HT1080 (cell line): ENCODE measurements around the gene MTHFD1L. TPM values are rescaled to one million over a fixed set of nuclear protein-coding genes. Genes with fewer than 3 reads are reported as not detected.
"Not testable (repeated sequence)": the region's sequence is repeated elsewhere in the genome, so short reads cannot be mapped to it uniquely, and the experiment has no call there.

Source experiments
- DNase-seq: peaks from one replicate; pipeline ENCODE4 v3.0.0-alpha.2; 2015; ENCODE audit warnings: low read depth
- total RNA-seq: library from RNA; depleted of rRNA; stranded (reverse); fragments of >200 nt; shearing (Covaris generic); gene quantifications from 2 replicates; pipeline ENCODE4 v1.2.3, GENCODE V29; 2014

MTHFD1L gene
- total RNA-seq, 1 experiment from 2014 or later, result 65.7 TPM

DNA sequence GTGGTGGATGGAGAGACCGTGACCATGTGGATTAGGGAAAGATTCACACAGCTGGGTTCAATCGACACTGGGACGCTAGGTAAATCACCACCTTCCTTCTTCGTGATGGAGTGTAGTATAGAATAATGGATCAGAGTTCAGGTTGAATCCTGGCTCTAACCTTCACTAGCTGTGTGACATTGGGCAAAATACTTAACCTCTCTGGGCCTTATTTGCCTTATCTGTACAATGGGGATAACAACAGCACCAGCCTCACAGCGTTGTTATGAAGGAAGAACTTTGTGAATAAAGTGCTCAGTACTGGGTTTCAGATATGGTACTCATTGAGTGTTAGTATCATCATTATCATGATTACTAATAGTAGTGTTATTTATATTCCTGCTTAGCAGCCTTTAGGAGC, 248.1 kb downstream of the MTHFD1L start:
- no peak for DNase-seq

DNA sequence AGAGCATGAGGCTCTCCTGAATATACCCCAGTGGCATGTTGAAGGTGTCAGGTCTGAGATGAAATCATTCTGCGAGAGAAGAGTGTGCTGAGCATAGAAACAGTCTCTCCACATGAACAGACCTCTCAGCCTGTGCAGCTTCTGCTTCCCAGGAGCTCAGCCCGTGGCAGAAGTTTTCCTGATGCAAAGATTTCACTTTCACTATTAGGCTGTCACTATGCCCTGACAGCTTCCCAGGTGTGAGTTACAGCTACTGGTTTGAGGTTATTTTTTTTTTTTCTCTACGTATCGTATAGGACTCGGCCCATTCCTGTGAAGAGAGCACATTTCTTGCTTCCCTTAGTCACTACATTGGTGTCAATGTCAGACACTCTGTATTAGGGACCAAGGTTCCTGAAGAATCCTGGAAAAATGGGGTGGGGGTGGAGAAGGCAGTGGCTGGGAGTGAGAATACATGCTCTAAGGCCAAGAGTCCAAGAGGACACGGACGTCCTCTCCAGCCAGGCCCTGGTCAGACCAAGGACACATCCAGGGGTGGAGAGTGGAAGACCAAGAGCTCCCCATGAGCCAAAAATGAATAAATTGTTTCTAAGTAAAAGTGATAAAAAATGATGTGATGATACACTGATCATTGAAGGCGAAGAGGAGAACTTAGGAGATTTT, 253.1 kb downstream of the MTHFD1L start:
- no peak for DNase-seq

- no peak for DNase-seq
These were observed 254.5 kb downstream of the MTHFD1L start for GRCh38 chr6:151119823-151120524.

GRCh38 chr6:151121900-151122299, 256.4 kb downstream of the MTHFD1L start:
- no peak for DNase-seq

GRCh38 chr6:151123641-151124040, 258.1 kb downstream of the MTHFD1L start:
- DNase-seq, result not testable (repeated sequence)

- not testable (repeated sequence) for DNase-seq
These were observed 259.7 kb downstream of the MTHFD1L start for GRCh38 chr6:151125242-151125641.

DNA sequence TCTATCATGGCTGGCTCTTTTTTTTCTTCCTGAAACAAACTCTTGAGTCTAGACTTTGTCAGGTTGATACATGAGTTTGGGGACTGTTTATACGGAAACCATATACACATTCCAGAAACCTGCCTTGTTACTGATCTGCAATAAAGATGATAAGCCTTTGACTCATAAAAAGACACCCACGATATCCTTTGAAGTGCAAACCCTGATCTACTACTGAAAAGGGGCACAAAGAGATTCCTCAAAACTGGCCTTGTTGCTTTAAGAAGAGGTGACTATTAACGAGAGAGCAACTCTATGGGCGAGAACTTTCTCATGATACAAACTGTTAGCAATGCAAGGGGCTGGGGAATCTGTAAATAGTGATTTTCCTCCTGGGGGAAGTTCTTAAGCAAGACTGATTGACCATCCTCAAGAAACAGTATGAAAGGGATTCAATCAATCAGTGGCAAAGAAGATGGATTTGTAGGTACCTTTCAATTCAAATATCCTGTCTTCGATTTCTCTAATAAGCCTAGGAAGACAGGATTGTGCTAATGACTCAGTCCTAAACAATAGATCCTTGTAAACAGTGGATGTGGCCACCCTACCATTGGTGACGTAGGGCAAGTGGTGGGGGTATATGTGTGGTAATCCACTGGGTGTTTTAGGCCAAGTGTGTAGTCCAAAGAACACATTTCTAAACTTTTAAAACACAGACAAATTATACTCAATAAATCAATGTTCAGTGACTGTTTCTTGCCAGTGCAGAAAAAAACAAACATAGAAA, 260.3 kb downstream of the MTHFD1L start:
- peak; percentile 26 for DNase-seq

DNA sequence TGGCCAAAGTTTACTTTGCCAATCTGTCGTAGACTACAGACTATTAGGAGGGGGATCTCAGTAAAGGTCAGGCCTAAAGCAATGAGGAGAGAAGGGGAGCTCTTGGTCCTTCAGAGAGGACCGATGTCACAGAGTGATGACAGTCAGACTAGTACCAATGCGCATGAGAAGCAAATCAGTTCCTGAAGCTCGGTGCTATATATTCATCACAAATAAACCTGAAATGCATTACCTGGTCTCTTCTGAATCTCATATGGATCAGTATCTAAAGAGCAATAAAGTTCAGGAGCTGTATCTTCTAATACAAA, 260.9 kb downstream of the MTHFD1L start:
- DNase-seq, result not testable (repeated sequence)

GRCh38 chr6:151127133-151127798, 261.8 kb downstream of the MTHFD1L start:
- DNase-seq, result peak; percentile 79

GRCh38 chr6:151128763-151129370, 263.4 kb downstream of the MTHFD1L start:
- no peak for DNase-seq

GRCh38 chr6:151130329-151130728, 264.8 kb downstream of the MTHFD1L start:
- DNase-seq, result no peak

DNA sequence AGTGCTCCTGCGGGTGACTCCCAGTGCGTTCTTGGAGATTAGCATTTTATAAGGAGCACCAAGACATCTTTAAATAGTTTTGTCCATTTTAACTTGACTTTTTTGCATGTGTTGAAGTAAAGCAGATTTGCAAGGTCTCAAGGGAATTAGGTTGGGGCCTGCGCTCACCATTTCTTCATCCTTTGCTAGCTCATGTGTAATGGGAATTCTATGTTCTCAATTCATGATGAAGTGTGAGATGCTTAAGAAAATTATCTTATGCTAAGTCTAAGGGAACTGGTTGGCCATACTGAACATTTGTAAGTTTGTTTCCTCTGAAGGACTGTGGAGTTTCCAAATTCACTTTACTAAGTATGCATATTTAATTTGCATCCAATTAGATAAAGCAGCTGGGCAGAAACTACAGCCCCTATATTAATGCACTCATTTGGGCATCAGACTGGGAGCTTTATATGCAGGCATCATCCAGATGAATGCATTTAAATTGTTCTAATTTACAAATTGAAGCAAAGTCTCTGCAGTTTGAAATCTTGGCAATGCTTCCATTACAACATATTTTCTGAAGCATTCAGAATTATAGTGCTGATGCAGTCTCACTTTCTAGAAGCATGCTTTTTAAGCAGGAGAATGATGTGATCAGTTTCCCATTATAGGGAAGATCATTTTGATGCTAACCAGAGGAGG, 266.0 kb downstream of the MTHFD1L start:
- no peak for DNase-seq

DNA sequence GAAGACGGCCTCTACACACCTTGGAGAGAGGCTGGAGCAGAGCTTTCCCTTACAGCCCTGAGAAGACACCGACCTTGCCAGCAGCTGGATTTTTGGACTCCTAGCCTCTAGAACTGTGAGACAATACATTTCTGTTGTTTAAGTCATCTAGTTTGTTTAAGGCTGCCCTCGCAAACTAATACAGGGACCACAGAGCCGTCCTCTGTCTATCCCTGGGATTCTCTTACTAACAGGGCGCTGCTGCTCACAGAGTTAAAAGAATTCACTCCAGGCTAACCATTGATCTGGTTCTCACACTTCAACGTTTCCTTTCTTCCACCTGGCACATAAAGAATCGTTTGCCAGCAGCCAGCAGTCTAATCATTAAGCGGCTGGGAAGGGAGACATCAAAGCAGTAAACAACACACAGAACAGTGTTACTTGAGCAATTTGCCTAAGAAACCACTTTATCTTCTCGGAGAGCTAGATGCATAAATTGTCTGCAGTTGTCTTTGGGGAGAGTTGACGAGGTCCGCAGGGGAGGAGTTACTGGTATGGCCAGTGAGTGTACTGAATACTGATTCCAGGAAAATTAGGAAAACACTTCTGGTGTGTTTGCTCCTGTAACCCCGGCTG, 270.7 kb downstream of the MTHFD1L start:
- no peak for DNase-seq

GRCh38 chr6:151137542-151137941, 272.0 kb downstream of the MTHFD1L start:
- no peak for DNase-seq

GRCh38 chr6:151139524-151139923, 274.0 kb downstream of the MTHFD1L start:
- no peak for DNase-seq

DNA sequence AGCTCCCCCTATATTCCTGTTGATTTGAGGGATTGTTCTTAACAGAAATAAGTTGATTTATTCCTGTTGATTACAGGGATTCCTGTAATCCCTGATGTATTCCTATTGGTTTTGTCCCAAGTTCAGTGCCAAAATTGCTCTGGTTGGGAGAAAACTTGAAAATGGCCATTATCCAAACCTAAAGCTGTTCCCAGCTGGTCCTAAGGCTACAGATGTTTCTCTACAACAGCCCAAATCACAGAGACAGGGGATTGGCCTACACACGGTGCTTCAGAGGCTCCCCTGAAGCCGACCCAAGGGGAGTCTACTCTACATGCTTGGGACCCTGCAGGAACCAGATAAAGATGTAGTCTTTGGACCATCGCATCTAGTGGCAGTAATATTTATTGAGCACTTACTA, 275.3 kb downstream of the MTHFD1L start:
- DNase-seq, result no peak

DNA sequence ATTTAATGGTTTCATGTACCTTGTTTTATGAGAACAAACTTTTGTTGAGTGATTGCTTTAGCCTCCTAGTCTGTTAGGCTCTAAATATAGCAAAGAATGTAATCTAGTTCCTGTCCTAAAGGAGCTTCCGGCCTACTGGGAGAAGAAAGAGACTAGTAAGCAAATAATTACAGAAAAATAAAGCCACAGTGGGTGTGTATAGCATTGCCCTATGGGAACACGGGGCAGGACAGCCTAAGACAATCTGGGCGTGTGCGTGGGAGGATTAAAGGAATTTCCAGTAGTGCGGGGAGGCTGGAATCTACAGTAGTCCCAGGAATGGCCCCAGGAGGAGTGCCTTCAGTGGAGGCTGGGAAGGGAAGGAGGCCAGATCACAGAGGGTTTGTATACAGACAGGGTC, 276.2 kb downstream of the MTHFD1L start:
- peak; percentile 18 for DNase-seq

DNA sequence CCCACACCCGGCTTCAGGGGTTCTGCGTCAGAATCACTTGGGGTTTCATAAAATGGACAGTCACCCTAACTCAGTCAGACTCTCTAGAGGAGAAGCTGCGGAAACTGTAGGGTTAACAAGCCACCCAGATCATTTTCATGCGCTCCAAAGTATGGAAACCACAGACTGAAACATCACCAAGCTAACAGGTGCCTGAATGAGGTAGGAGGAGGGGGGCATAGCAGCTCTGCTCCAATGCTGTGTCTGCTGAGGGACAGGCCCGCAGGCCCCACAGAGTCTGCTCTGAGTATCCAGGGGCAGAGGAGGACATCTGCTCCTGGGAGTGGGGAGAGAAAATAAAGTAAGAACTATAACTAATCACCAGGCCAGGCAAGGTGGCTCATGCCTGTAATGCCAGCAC, 277.2 kb downstream of the MTHFD1L start:
- no peak for DNase-seq

- no peak for DNase-seq
These were observed 277.8 kb downstream of the MTHFD1L start for GRCh38 chr6:151143337-151143736.

DNA sequence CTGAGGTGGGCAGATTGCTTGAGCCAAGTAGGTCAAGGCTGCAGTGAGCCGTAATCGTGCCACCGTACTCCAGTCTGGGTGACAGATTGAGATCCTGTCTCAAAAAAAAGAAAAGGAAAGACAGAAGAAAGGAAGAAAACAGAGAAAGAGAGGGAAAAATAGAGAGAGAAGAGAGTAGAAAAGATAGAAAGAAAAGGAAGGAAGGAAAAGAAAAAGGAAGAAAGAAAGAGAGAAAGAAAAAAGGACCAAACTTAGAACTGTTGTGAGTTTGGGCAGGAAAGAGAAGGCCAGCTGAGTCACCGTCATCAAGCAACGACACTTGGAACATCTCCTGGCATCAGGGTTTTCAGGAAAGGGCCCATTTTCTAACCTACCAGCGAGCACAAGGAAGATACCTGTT, 278.3 kb downstream of the MTHFD1L start:
- DNase-seq, result no peak
